ENCODE results near the gene DIP2A. TPM values are rescaled to one million over a fixed set of nuclear protein-coding genes. Genes with fewer than 3 reads are reported as not detected.
A peak's percentile ranks its signal among the peaks of the same experiment; 100 is the strongest.

Gene DIP2A
- total RNA-seq, 1 experiment from 2014 or later = 22.9 TPM

- H3K4me1 ChIP-seq (ENCODE audit: control insufficient read depth, insufficient read depth, low read length) = no peaks in the 10 kb centered on the region
- BruUV-seq (replicated peaks) = no TSS peak
- ATAC-seq (peak; percentile 31; the same call in 1 of the 2 replicates), DNase-seq (ENCODE audit: low read depth, low spot score) (no peak)
- no peak overlapping the region for H3K4me3 ChIP-seq (ENCODE audit: low read depth in 2 of 2, low read length in 2 of 2)
- intact Hi-C loops (cut with micrococcal nuclease; ENCODE audit: unreplicated experiment) = no loop called here
- in situ Hi-C loops (cut with HindIII; ENCODE audit: low pct_unique_long_range_greater_than_20kb, low sequenced_read_pairs) = no loop called here
- H3K36me3 ChIP-seq (ENCODE audit: control insufficient read depth, insufficient read depth, low read length) = no peaks in the 10 kb centered on the region
- H3K27ac ChIP-seq (ENCODE audit: low read length) = no peak overlapping the region
- ChIA-PET POLR2A (no interaction called here), CTCF (interaction anchor here (0.6 kb wide), 1 partner anchor 54 kb away, joined by 4 read pairs; no protein-coding TSS in a partner anchor)
- no peaks in the 10 kb centered on the region for H3K27me3 ChIP-seq (ENCODE audit: control insufficient read depth, insufficient read depth, low read length)
- no peaks in the 10 kb centered on the region for H3K9me3 ChIP-seq (ENCODE audit: control insufficient read depth, insufficient read depth, low read depth, low read length)
- no peak for TF ChIP-seq CTCF (IDR thresholded peaks at IDR 0.05)
- no peak for TF ChIP-seq SIN3A (IDR thresholded peaks at IDR 0.05; ENCODE audit: borderline replicate concordance, insufficient read depth, low read depth, low read length)
- TF ChIP-seq REST (IDR thresholded peaks at IDR 0.05; ENCODE audit: insufficient read depth in 1 of 2, low read depth in 2 of 2, low read length in 1 of 2) = no peak
These were observed 34.6 kb upstream of the DIP2A start for GRCh38 chr21:46424039-46424591.

- Histone ChIP-seq H3K4me1 (ENCODE audit: control insufficient read depth, insufficient read depth, low read length) (no peaks in the 10 kb centered on the region), H3K27me3 (ENCODE audit: control insufficient read depth, insufficient read depth, low read length) (no peaks in the 10 kb centered on the region), H3K9me3 (ENCODE audit: control insufficient read depth, insufficient read depth, low read depth, low read length) (no peaks in the 10 kb centered on the region), H3K36me3 (ENCODE audit: control insufficient read depth, insufficient read depth, low read length) (no peaks in the 10 kb centered on the region), H3K4me3 (ENCODE audit: low read depth in 2 of 2, low read length in 2 of 2) (no peak overlapping the region), H3K27ac (ENCODE audit: low read length) (no peak overlapping the region)
- ATAC-seq (no peak), DNase-seq (ENCODE audit: low read depth, low spot score) (no peak)
- intact Hi-C loops (cut with micrococcal nuclease; ENCODE audit: unreplicated experiment) (no loop called here), in situ Hi-C loops (cut with HindIII; ENCODE audit: low pct_unique_long_range_greater_than_20kb, low sequenced_read_pairs) (no loop called here)
- TF ChIP-seq SIN3A (IDR thresholded peaks at IDR 0.05; ENCODE audit: borderline replicate concordance, insufficient read depth, low read depth, low read length) (no peak), REST (IDR thresholded peaks at IDR 0.05; ENCODE audit: insufficient read depth in 1 of 2, low read depth in 2 of 2, low read length in 1 of 2) (no peak)
- POLR2A ChIA-PET = no interaction called here
- CTCF ChIA-PET = no interaction called here
- BruUV-seq (replicated peaks) = no TSS peak
These were observed 34.1 kb upstream of the DIP2A start for GRCh38 chr21:46424621-46425020.
